Heart right ventricle (tissue), 16 donors: ENCODE measurements around the gene VPS8. TPM values are rescaled to one million over a fixed set of nuclear protein-coding genes. Genes with fewer than 3 reads are reported as not detected.

Experiments used
- ATAC-seq, 8 donors: fragments of 200-7000 bp; cut with Tn5 transposase; one replicate each; pipeline ENCODE4 v1.9.1; 2020; ENCODE audit warnings: mild to moderate bottlenecking in 8 of 8, moderate library complexity in 8 of 8, moderate number of reproducible peaks in 1 of 8
- DNase-seq, 2 donors: peaks; one replicate each; pipeline ENCODE4 v3.0.0-alpha.2; 2020
- H3K27ac ChIP-seq, 10 donors: fragments of 200-600 bp; sonication (generic) in 2 of 10; one replicate each; pipeline versions ENCODE4 v1.5.0 to v1.8.0; 2020 to 2022; ENCODE audit warnings: mild to moderate bottlenecking in 3 of 10
- H3K27me3 ChIP-seq, 7 donors: fragments of 200-600 bp; one replicate each; pipeline ENCODE4 v1.8.0; 2021 to 2022; ENCODE audit warnings: mild to moderate bottlenecking in 2 of 7
- H3K36me3 ChIP-seq, 9 donors: fragments of 200-600 bp; sonication (generic) in 1 of 9; one replicate each; pipeline versions ENCODE4 v1.5.0 to v1.8.0; 2020 to 2022; ENCODE audit warnings: mild to moderate bottlenecking in 2 of 9
- H3K4me1 ChIP-seq, 9 donors: fragments of 200-600 bp; sonication (generic) in 1 of 9; one replicate each; pipeline versions ENCODE4 v1.5.0 to v1.8.0; 2020 to 2022; ENCODE audit warnings: mild to moderate bottlenecking in 4 of 9
- H3K4me3 ChIP-seq, 10 donors: fragments of 200-600 bp; sonication (generic) in 2 of 10; one replicate each; pipeline versions ENCODE4 v1.5.0 to v1.8.0; 2020 to 2022; ENCODE audit warnings: mild to moderate bottlenecking in 7 of 10, moderate library complexity in 2 of 10
- H3K9me3 ChIP-seq, 11 donors: fragments of 200-600 bp in 10 of 11; sonication (generic) in 2 of 11; one replicate each; pipeline versions ENCODE4 v1.5.0 to v1.8.0; 2013 to 2022; ENCODE audit warnings: mild to moderate bottlenecking in 2 of 11, control low read depth in 1 of 11, moderate library complexity in 1 of 11
- CTCF ChIP-seq, 9 donors: fragments of 200-600 bp; sonication (generic) in 2 of 9; IDR thresholded peaks; one replicate each; pipeline versions ENCODE4 v1.5.0 to v1.8.0; 2021 to 2022; ENCODE audit warnings: antibody characterized with exemption in 9 of 9, mild to moderate bottlenecking in 5 of 9, moderate library complexity in 1 of 9
- WGBS, 2 donors: extraction: QIAGEN DNeasy Blood & Tissue Kit; methylation state at CpG; one replicate each; pipeline ENCODE4 v1.1.7; 2013; ENCODE audit warnings: inconsistent platforms in 1 of 2; 5-methylcytosine and 5-hydroxymethylcytosine counted together
- intact Hi-C, 10 donors: fragments of 100-400 bp; cut with DNase I; formaldehyde crosslinking; loops; one replicate each; pipeline versions ENCODE4 v1.11.1 to v1.14.2; 2022
- polyA plus RNA-seq, 2 donors: library from polyadenylated mRNA; stranded (reverse); fragments of 200-250 nt; gene quantifications; one replicate each; pipeline ENCODE4 v1.2.3, GENCODE V29; 2013
- total RNA-seq, 10 donors: library from RNA; stranded (reverse); fragmentation: NEBNext Ultra II Directional in 3 of 10; extraction: Animal tissue kit (Norgen Biotek cat#: 25700) in 3 of 10; gene quantifications; one replicate each; pipeline versions ENCODE4 v1.2.1 to v1.2.4, GENCODE V29; 2021 to 2023
- donor health status: Arrhythmogenic right ventricular cardiomyopathy.
- donor health status: ischemic (EF 13 %, LVEDD 7.1; RV severe dilation, severe dysfunction).
- donor health status: healthy with polysubstance abuse.
- donor health status: DM: no; HTN: yes; CAD: no.
- donor health status: DM: no; HTN: no; CAD: no.
- donor health status: ischemic (EF 25% LVEDD 6.9; RV normal size, moderate dysfunction).
- donor health status: ischemic (EF 25% LVEDD 5.7; RV mildly dilated, moderate dysfunction).
- donor health status: healthy.
- donor health status: DM: yes; HTN: yes; CAD: no.
- donor health status: Ischemic cardiomyopathy.
- donor health status: ischemic (EF 35%, LVEDD 5.7; RV mildly dilated, moderate dysfunction).
- donor health status: nonischemic (EF 11% LVEDD 7.7; RV severe dilation, severe dysfunction).
- donor health status: DM: yes; HTN: yes; CAD: no.
- donor health status: PGD.
- donor health status: ischemic (EF 29% LVEDD 5.4; RV normal size, mild dysfunction).
- donor health status: nonischemic (EF 23%, LVEDD 6.1; RV moderate dilation, normal function).

VPS8 gene
- total and polyA plus RNA-seq, 12 donors = 11.1 to 123 (median 80.6) TPM

GRCh38 chr3:184924547-184924946 lies 112.6 kb downstream of the VPS8 start:
- ATAC-seq = no peak
- intact Hi-C loops = no loop called here
- 97 to 98% methylated on average over 7 of the region's 7 CpGs for WGBS, 2 donors

GRCh38 chr3:184927796-184928315 lies 115.9 kb downstream of the VPS8 start:
- intact Hi-C loops = no loop called here
- no peak for DNase-seq
- Histone ChIP-seq H3K4me1 (no peaks in the 10 kb centered on the region), H3K4me3 (no peak overlapping the region), H3K27ac (no peak overlapping the region), H3K36me3 (peaks cover 0 to 100% (median 50%) of the 10 kb centered on the region in 9 donors), H3K9me3 (no peaks in the 10 kb centered on the region), H3K27me3 (no peaks in the 10 kb centered on the region)
- TF ChIP-seq CTCF (IDR thresholded peaks at IDR 0.05) = no peak
- WGBS, 2 donors = 94 to 96% methylated on average over 6 of the region's 6 CpGs
- ATAC-seq = no peak

More at GRCh38 chr3:184924547-184924946, 112.6 kb downstream of the VPS8 start:
- Histone ChIP-seq H3K27ac (no peak overlapping the region), H3K9me3 (no peaks in the 10 kb centered on the region), H3K36me3 (peaks cover 0 to 100% (median 42%) of the 10 kb centered on the region in 9 donors), H3K4me1 (no peaks in the 10 kb centered on the region), H3K27me3 (no peaks in the 10 kb centered on the region), H3K4me3 (no peak overlapping the region)
- DNase-seq = no peak
- TF ChIP-seq CTCF (IDR thresholded peaks at IDR 0.05) = no peak

GRCh38 chr3:184932777-184933176 lies 120.8 kb downstream of the VPS8 start:
- Histone ChIP-seq H3K9me3 (no peaks in the 10 kb centered on the region), H3K27ac (no peak overlapping the region), H3K27me3 (no peaks in the 10 kb centered on the region), H3K36me3 (peaks cover 0 to 98% (median 30%) of the 10 kb centered on the region in 9 donors), H3K4me3 (no peak overlapping the region), H3K4me1 (no peaks in the 10 kb centered on the region)
- DNase-seq = no peak
- WGBS, 2 donors = 98 to 99% methylated on average over 1 of the region's 1 CpG
- ATAC-seq = no peak
- TF ChIP-seq CTCF (IDR thresholded peaks at IDR 0.05) = no peak
- intact Hi-C loops = no loop called here

GRCh38 chr3:184937611-184938010 lies 125.6 kb downstream of the VPS8 start:
- H3K27ac ChIP-seq = no peak overlapping the region
- no peak for TF ChIP-seq CTCF (IDR thresholded peaks at IDR 0.05)

More at GRCh38 chr3:184937611-184938010, 125.6 kb downstream of the VPS8 start:
- DNase-seq (no peak), ATAC-seq (no peak)
- Histone ChIP-seq H3K27me3 (no peaks in the 10 kb centered on the region), H3K4me1 (no peaks in the 10 kb centered on the region), H3K4me3 (no peak overlapping the region), H3K9me3 (no peaks in the 10 kb centered on the region), H3K36me3 (peaks cover 0 to 95% (median 5%) of the 10 kb centered on the region in 9 donors)
- intact Hi-C loops = no loop called here
- 86 to 90% methylated on average over 4 of the region's 4 CpGs for WGBS, 2 donors
